SK-N-MC (cell line): ENCODE results near the gene DECR2.
"Not testable (repeated sequence)": the region's sequence is repeated elsewhere in the genome, so short reads cannot be mapped to it uniquely, and the experiment has no call there.

Source experiments
- DNase-seq: peaks from one replicate; pipeline ENCODE4 v3.0.0-alpha.2; 2011; ENCODE audit warnings: low read depth, low spot score
- H3K27ac ChIP-seq: fragments of 200-600 bp; sonication (generic); 2 replicates; pipeline ENCODE4 v1.5.1; 2016; ENCODE audit warnings: mixed run types
- H3K36me3 ChIP-seq: fragments of 200-600 bp; sonication (generic); 2 replicates; pipeline ENCODE4 v1.6.1; 2017; ENCODE audit warnings: antibody characterized with exemption, low read length, mixed read lengths; ENCODE audit not compliant: insufficient read depth
- H3K4me3 ChIP-seq: fragments of 200-600 bp; sonication (generic); 2 replicates; pipeline ENCODE4 v1.5.1; 2016
- H3K9ac ChIP-seq: fragments of 200-600 bp; sonication (generic); 2 replicates; pipeline ENCODE4 v1.8.0; 2017; ENCODE audit warnings: mixed run types, mixed read lengths; ENCODE audit not compliant: insufficient read length
- H3K9me3 ChIP-seq: fragments of 200-600 bp; sonication (generic); 2 replicates; pipeline ENCODE4 v1.6.1; 2017; ENCODE audit warnings: low read depth, mild to moderate bottlenecking, antibody characterized with exemption, low read length, moderate library complexity, mixed read lengths
- EZH2 ChIP-seq: fragments of 200-600 bp; sonication (generic); IDR thresholded peaks from one replicate; pipeline ENCODE4 v1.6.1; 2017; ENCODE audit warnings: antibody characterized with exemption
- FOXP2 ChIP-seq: optimal IDR thresholded peaks from 2 replicates; pipeline ENCODE3; 2011; ENCODE audit warnings: mild to moderate bottlenecking, moderate library complexity; ENCODE audit not compliant: insufficient read depth; ENCODE audit errors: extremely low read length, control extremely low read depth
- POLR2AphosphoS5 ChIP-seq: IDR thresholded peaks from 2 replicates; pipeline ENCODE4 v1.6.1; 2012; ENCODE audit warnings: mild to moderate bottlenecking, low read depth, low read length, borderline replicate concordance

DECR2 gene

GRCh38 chr16:381012-381788 is 20.5 kb upstream of the DECR2 start:
- Histone ChIP-seq H3K4me3 (peak overlapping the region; percentile 71), H3K36me3 (no peaks in the 10 kb centered on the region), H3K9me3 (no peaks in the 10 kb centered on the region), H3K27ac (no peak overlapping the region), H3K9ac (peak overlapping the region; percentile 46)
- TF ChIP-seq POLR2AphosphoS5 (no peak), FOXP2 (no peak), EZH2 (no peak)
- DNase-seq, result no peak

- Histone ChIP-seq H3K27ac (no peak within 1 kb of the TSS), H3K36me3 (no peaks in the 10 kb centered on the region), H3K9ac (peak within 1 kb of the TSS; percentile 85), H3K9me3 (no peaks in the 10 kb centered on the region), H3K4me3 (peak within 1 kb of the TSS; percentile 91)
- TF ChIP-seq POLR2AphosphoS5 (peak; percentile 65; the same call in 1 of the 2 replicates), EZH2 (no peak), FOXP2 (no peak)
- no peak for DNase-seq
Observed at GRCh38 chr16:381789-382717, 19.6 kb upstream of the DECR2 start, which contains the start of gene PGAP6. TSS of gene PGAP6 (minus strand) at chr16:381978. CDS start at chr16:381821, 157 bp downstream.

- Histone ChIP-seq H3K36me3 (no peaks in the 10 kb centered on the region), H3K9ac (no peak overlapping the region), H3K9me3 (no peaks in the 10 kb centered on the region), H3K4me3 (no peak overlapping the region), H3K27ac (0 out of 2 replicates have a peak overlapping the region, but pooled peaks have one; percentile 25)
- DNase-seq, result no peak
- no peak for TF ChIP-seq POLR2AphosphoS5
- no peak for TF ChIP-seq EZH2
- no peak for TF ChIP-seq FOXP2
Observed at GRCh38 chr16:383326-384051, 18.2 kb upstream of the DECR2 start.

GRCh38 chr16:386641-387156 is 15.0 kb upstream of the DECR2 start:
- Histone ChIP-seq H3K9ac (no peak overlapping the region), H3K9me3 (no peaks in the 10 kb centered on the region), H3K36me3 (no peaks in the 10 kb centered on the region), H3K27ac (no peak overlapping the region), H3K4me3 (no peak overlapping the region)
- TF ChIP-seq POLR2AphosphoS5 (no peak), EZH2 (no peak), FOXP2 (no peak)
- DNase-seq, result no peak

GRCh38 chr16:387761-388666 is 13.7 kb upstream of the DECR2 start:
- not testable (repeated sequence) for H3K4me3 ChIP-seq, DNase-seq
- H3K27ac ChIP-seq, result peak overlapping the region; percentile 57; the same call in 1 of the 2 replicates

GRCh38 chr16:389352-389751 is 12.3 kb upstream of the DECR2 start:
- H3K36me3 ChIP-seq, result no peaks in the 10 kb centered on the region
- TF ChIP-seq POLR2AphosphoS5, result no peak
- no peak for TF ChIP-seq EZH2
- TF ChIP-seq FOXP2, result no peak
- H3K9me3 ChIP-seq, result no peaks in the 10 kb centered on the region; the same call in 1 of the 2 replicates
- no peak for DNase-seq
- H3K4me3 ChIP-seq, result no peak overlapping the region
- no peak overlapping the region for H3K9ac ChIP-seq
- H3K27ac ChIP-seq, result no peak overlapping the region

More at GRCh38 chr16:387761-388666, 13.7 kb upstream of the DECR2 start:
- not testable (repeated sequence) for H3K9ac ChIP-seq, H3K36me3 ChIP-seq, H3K9me3 ChIP-seq

- Histone ChIP-seq H3K9ac (no peak overlapping the region), H3K4me3 (no peak overlapping the region), H3K9me3 (no peaks in the 10 kb centered on the region; the same call in 1 of the 2 replicates), H3K27ac (no peak overlapping the region), H3K36me3 (no peaks in the 10 kb centered on the region)
- DNase-seq, result no peak
- TF ChIP-seq POLR2AphosphoS5 (no peak), EZH2 (no peak), FOXP2 (no peak)
Observed at GRCh38 chr16:391885-392335, 9.8 kb upstream of the DECR2 start.
